ENCODE measurements around the gene MGAT4C.

DNA sequence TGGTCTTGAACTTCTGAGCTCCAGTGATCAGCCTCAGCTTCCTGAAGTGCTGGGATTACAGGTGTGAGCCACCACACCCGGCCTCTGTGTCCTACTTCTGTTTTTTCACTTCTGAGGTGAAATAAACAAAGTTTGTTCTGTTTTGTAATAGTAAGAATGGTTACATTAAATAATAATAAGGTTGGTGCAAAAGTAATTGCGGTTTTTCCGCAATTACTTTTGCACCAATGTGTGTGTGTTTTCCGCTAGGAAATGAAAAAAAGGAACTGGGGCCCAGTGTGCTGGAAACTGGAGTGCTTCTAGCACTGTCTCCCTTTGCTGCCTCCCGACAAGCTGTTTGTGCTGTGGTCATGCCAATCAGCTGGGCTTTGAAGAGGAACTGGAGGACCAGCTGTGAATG lies 241.2 kb downstream of the MGAT4C start:
- TF ChIP-seq ELK1 (IDR thresholded peaks at IDR 0.05; ENCODE audit: low read depth, low read length) (no peak), CTCF (IDR thresholded peaks at IDR 0.05) (no peak), KDM1A (IDR thresholded peaks at IDR 0.05; ENCODE audit: low read depth) (no peak), RFX5 (IDR thresholded peaks at IDR 0.05) (no peak), POLR2A (IDR thresholded peaks at IDR 0.05; ENCODE audit: low read length) (no peak), SREBF2 (IDR thresholded peaks at IDR 0.05) (no peak), MAX (IDR thresholded peaks at IDR 0.05) (no peak), CEBPB (IDR thresholded peaks at IDR 0.05) (no peak), MAZ (IDR thresholded peaks at IDR 0.05; ENCODE audit: borderline replicate concordance, low read depth, low read length) (no peak), MYC (IDR thresholded peaks at IDR 0.05; ENCODE audit: borderline replicate concordance, low read length) (no peak), BHLHE40 (IDR thresholded peaks at IDR 0.05; ENCODE audit: low read depth, low read length) (no peak), EP300 (IDR thresholded peaks at IDR 0.05) (no peak), GATA3 (IDR thresholded peaks at IDR 0.05; ENCODE audit: borderline replicate concordance) (no peak), USF2 (IDR thresholded peaks at IDR 0.05) (no peak)
